Neural cell (in vitro differentiated cells): Measurements from ENCODE around the gene PPP1R13B. TPM values are rescaled to one million over a fixed set of nuclear protein-coding genes. Genes with fewer than 3 reads are reported as not detected.

Experiments used
- H2AFZ ChIP-seq: fragments of 200-600, 300-800 bp; sonication (generic), shearing (Covaris generic); 2 replicates; pipeline ENCODE4 v1.6.0; 2014; ENCODE audit warnings: low read depth, mild to moderate bottlenecking, antibody characterized with exemption, low read length, moderate library complexity
- H3F3A ChIP-seq: fragments of 200-600 bp; shearing (Covaris generic); 2 replicates; pipeline ENCODE4 v1.6.1; 2016; ENCODE audit warnings: mild to moderate bottlenecking, moderate library complexity, mixed read lengths, antibody characterized with exemption, low read length; ENCODE audit not compliant: insufficient read depth, poor library complexity, severe bottlenecking
- H3K27ac ChIP-seq: fragments of 200-600, 300-800 bp; sonication (generic), shearing (Covaris generic); 2 replicates; pipeline ENCODE4 v1.5.1; 2014; ENCODE audit warnings: mild to moderate bottlenecking, low read length, moderate library complexity
- H3K27me3 ChIP-seq: fragments of 300-800, 200-600 bp; sonication (generic), shearing (Covaris generic); 2 replicates; pipeline ENCODE4 v1.6.0; 2014; ENCODE audit warnings: mild to moderate bottlenecking, low read depth, low read length, moderate library complexity; ENCODE audit not compliant: insufficient read depth
- H3K36me3 ChIP-seq: fragments of 300-800, 200-600 bp; sonication (generic), shearing (Covaris generic); 2 replicates; pipeline ENCODE4 v1.5.1; 2014; ENCODE audit warnings: mild to moderate bottlenecking, antibody characterized with exemption, low read length, moderate library complexity; ENCODE audit not compliant: insufficient read depth
- H3K4me2 ChIP-seq: fragments of 300-800, 200-600 bp; sonication (generic), shearing (Covaris generic); 2 replicates; pipeline ENCODE4 v1.6.0; 2014; ENCODE audit warnings: mild to moderate bottlenecking, low read length
- H3K4me3 ChIP-seq: fragments of 300-800, 200-600 bp; sonication (generic), shearing (Covaris generic); 2 replicates; pipeline ENCODE4 v1.5.1; 2014; ENCODE audit warnings: mild to moderate bottlenecking, low read length, moderate library complexity
- H3K79me2 ChIP-seq: fragments of 200-600 bp; shearing (Covaris generic); replicated peaks from 2 replicates; pipeline ENCODE4 v1.6.0; 2014; ENCODE audit warnings: mild to moderate bottlenecking, low read length, moderate library complexity; ENCODE audit not compliant: insufficient read depth
- H3K9ac ChIP-seq: fragments of 300-800, 200-600 bp; sonication (generic), shearing (Covaris generic); 2 replicates; pipeline ENCODE4 v1.6.1; 2016; ENCODE audit warnings: mild to moderate bottlenecking, low read length, mixed read lengths
- H3K9me2 ChIP-seq: fragments of 200-600 bp; shearing (Covaris generic); 2 replicates; pipeline ENCODE4 v1.6.1; 2016; ENCODE audit warnings: mild to moderate bottlenecking, low read length, mixed read lengths; ENCODE audit not compliant: insufficient read depth
- H3K9me3 ChIP-seq: fragments of 200-600, 300-800 bp; sonication (generic), shearing (Covaris generic); 2 replicates; pipeline ENCODE4 v1.6.1; 2016; ENCODE audit warnings: mild to moderate bottlenecking, mixed run types, low read length, moderate library complexity, mixed read lengths
- H4K20me1 ChIP-seq: fragments of 200-600 bp; shearing (Covaris generic); 2 replicates; pipeline ENCODE4 v1.6.1; 2016; ENCODE audit warnings: mild to moderate bottlenecking, mixed run types; ENCODE audit not compliant: insufficient read depth
- CTCF ChIP-seq: fragments of 450-650 bp; IDR thresholded peaks from 2 replicates; pipeline ENCODE4 v1.5.1; 2014; ENCODE audit warnings: antibody characterized with exemption, mild to moderate bottlenecking, moderate library complexity; ENCODE audit not compliant: poor library complexity, severe bottlenecking
- EP300 ChIP-seq: fragments of 450-650 bp; conservative IDR thresholded peaks from 2 replicates; pipeline ENCODE4 v1.6.1; 2014; ENCODE audit warnings: antibody characterized with exemption, mild to moderate bottlenecking, moderate library complexity; ENCODE audit not compliant: poor library complexity, severe bottlenecking
- EZH2 ChIP-seq: fragments of 200-600, 300-800 bp; shearing (Covaris generic), sonication (generic); IDR thresholded peaks from 2 replicates; pipeline ENCODE4 v1.6.1; 2014; ENCODE audit warnings: antibody characterized with exemption, low read length, borderline replicate concordance, mild to moderate bottlenecking; ENCODE audit not compliant: insufficient read depth, poor library complexity, severe bottlenecking
- MXI1 ChIP-seq: fragments of 450-650 bp; conservative IDR thresholded peaks from 2 replicates; pipeline ENCODE4 v1.6.1; 2014; ENCODE audit warnings: antibody characterized with exemption, mild to moderate bottlenecking; ENCODE audit not compliant: poor library complexity, severe bottlenecking
- POLR2AphosphoS5 ChIP-seq: IDR thresholded peaks from 2 replicates; pipeline ENCODE4 v1.6.1; 2012
- RAD21 ChIP-seq: fragments of 450-650 bp; conservative IDR thresholded peaks from 2 replicates; pipeline ENCODE4 v1.6.1; 2014; ENCODE audit warnings: antibody characterized with exemption, mild to moderate bottlenecking, moderate library complexity
- REST ChIP-seq: IDR thresholded peaks from 2 replicates; pipeline ENCODE4 v1.6.1; 2012; ENCODE audit warnings: borderline replicate concordance
- SMC3 ChIP-seq: fragments of 450-650 bp; conservative IDR thresholded peaks from 2 replicates; pipeline ENCODE4 v1.6.1; 2014; ENCODE audit warnings: antibody characterized with exemption, mild to moderate bottlenecking, moderate library complexity; ENCODE audit not compliant: poor library complexity
- TAF1 ChIP-seq: IDR thresholded peaks from 2 replicates; pipeline ENCODE4 v1.6.1; 2012; ENCODE audit warnings: low read depth
- polyA plus RNA-seq: library from polyadenylated mRNA; depleted of rRNA; stranded (reverse); fragments of >200 nt; gene quantifications from 2 replicates; pipeline ENCODE4 v1.2.3, GENCODE V29; 2014

PPP1R13B gene
- polyA plus RNA-seq, 1 donor from 2014 or later = 8.2 TPM

GRCh38 chr14:103811189-103811588 is 36.2 kb downstream of the PPP1R13B start:
- Histone ChIP-seq H3K4me2 (no peak overlapping the region), H3K9ac (no peak overlapping the region), H3K9me3 (no peaks in the 10 kb centered on the region), H3K27ac (no peak overlapping the region), H3K36me3 (no peaks in the 10 kb centered on the region), H4K20me1 (no peaks in the 10 kb centered on the region), H2AFZ (no peak overlapping the region), H3K4me3 (no peak overlapping the region), H3K79me2 (no peaks in the 10 kb centered on the region), H3K9me2 (no peaks in the 10 kb centered on the region), H3K27me3 (no peaks in the 10 kb centered on the region), H3F3A (no peaks in the 10 kb centered on the region)
- TF ChIP-seq SMC3 (no peak), RAD21 (no peak), EZH2 (no peak), POLR2AphosphoS5 (no peak), MXI1 (no peak), TAF1 (no peak), REST (no peak), CTCF (no peak), EP300 (no peak)

GRCh38 chr14:103808403-103809001 is 38.9 kb downstream of the PPP1R13B start:
- Histone ChIP-seq H3K9me3 (no peaks in the 10 kb centered on the region), H3K79me2 (no peaks in the 10 kb centered on the region), H3F3A (no peaks in the 10 kb centered on the region), H4K20me1 (no peaks in the 10 kb centered on the region), H3K4me2 (no peak overlapping the region), H3K4me3 (no peak overlapping the region), H3K9me2 (no peaks in the 10 kb centered on the region), H3K9ac (no peak overlapping the region), H3K36me3 (no peaks in the 10 kb centered on the region), H2AFZ (no peak overlapping the region), H3K27me3 (no peaks in the 10 kb centered on the region), H3K27ac (no peak overlapping the region)
- TF ChIP-seq RAD21 (peak; percentile 37), CTCF (peak; percentile 38), POLR2AphosphoS5 (no peak)
